H9 (cell line): ENCODE results near the gene ZNF638. TPM values are rescaled to one million over a fixed set of nuclear protein-coding genes. Genes with fewer than 3 reads are reported as not detected.

Experiments used
- DNase-seq: peaks from one replicate; pipeline ENCODE4 v3.0.0-alpha.2; 2017
- H2AFZ ChIP-seq: one replicate; pipeline ENCODE4 v1.6.1; 2013; ENCODE audit warnings: mild to moderate bottlenecking, low read length, control low read depth, moderate library complexity
- H2AK5ac ChIP-seq: 2 replicates; pipeline ENCODE4 v1.6.1; 2013; ENCODE audit warnings: low read length, control low read depth, mixed read lengths; ENCODE audit not compliant: insufficient read length
- H2BK120ac ChIP-seq: one replicate; pipeline ENCODE4 v1.6.1; 2013; ENCODE audit warnings: low read depth, mild to moderate bottlenecking, low read length, control low read depth, inconsistent platforms; ENCODE audit not compliant: poor library complexity, severe bottlenecking
- H2BK12ac ChIP-seq: 2 replicates; pipeline ENCODE4 v1.6.1; 2013; ENCODE audit warnings: low read length, control low read depth, mixed read lengths, low read depth; ENCODE audit not compliant: insufficient read length
- H2BK15ac ChIP-seq: 2 replicates; pipeline ENCODE4 v1.6.1; 2013; ENCODE audit warnings: low read depth, low read length, control low read depth
- H2BK20ac ChIP-seq: one replicate; pipeline ENCODE4 v1.6.1; 2013; ENCODE audit warnings: low read depth, mild to moderate bottlenecking, low read length, control low read depth, inconsistent platforms; ENCODE audit not compliant: poor library complexity, severe bottlenecking
- H2BK5ac ChIP-seq: 2 replicates; pipeline ENCODE4 v1.6.1; 2013; ENCODE audit warnings: low read length, control low read depth, mixed read lengths; ENCODE audit not compliant: insufficient read length
- H3K14ac ChIP-seq: 2 replicates; pipeline ENCODE4 v1.6.1; 2013; ENCODE audit warnings: low read length, control low read depth; ENCODE audit not compliant: insufficient read depth
- H3K18ac ChIP-seq: 2 replicates; pipeline ENCODE4 v1.6.1; 2013; ENCODE audit warnings: low read depth, mild to moderate bottlenecking, mixed read lengths, low read length, control low read depth; ENCODE audit not compliant: insufficient read length
- H3K23ac ChIP-seq: 2 replicates; pipeline ENCODE4 v1.6.1; 2013; ENCODE audit warnings: low read length, control low read depth, mixed read lengths, low read depth; ENCODE audit not compliant: insufficient read length
- H3K23me2 ChIP-seq: 2 replicates; pipeline ENCODE4 v1.6.1; 2013; ENCODE audit warnings: low read depth, mild to moderate bottlenecking, mixed read lengths, low read length, control low read depth; ENCODE audit not compliant: insufficient read length, poor library complexity, severe bottlenecking
- H3K27ac ChIP-seq: 2 replicates; pipeline ENCODE4 v1.5.1; 2013; ENCODE audit warnings: low read length, control low read depth, mixed read lengths, low read depth; ENCODE audit not compliant: insufficient read length
- H3K27me3 ChIP-seq: 2 replicates; pipeline ENCODE4 v1.6.1; 2013; ENCODE audit warnings: low read length, control low read depth, inconsistent platforms; ENCODE audit not compliant: insufficient read depth
- H3K4ac ChIP-seq: 2 replicates; pipeline ENCODE4 v1.6.1; 2013; ENCODE audit warnings: low read depth, mild to moderate bottlenecking, control low read depth, inconsistent platforms, low read length, moderate library complexity
- H3K4me1 ChIP-seq: 2 replicates; pipeline ENCODE4 v1.6.1; 2013; ENCODE audit warnings: low read length, control low read depth, inconsistent platforms; ENCODE audit not compliant: insufficient read depth
- H3K4me2 ChIP-seq: 2 replicates; pipeline ENCODE4 v1.6.1; 2013; ENCODE audit warnings: low read length, control low read depth, mixed read lengths; ENCODE audit not compliant: insufficient read length, insufficient read depth
- H3K56ac ChIP-seq: 2 replicates; pipeline ENCODE4 v1.6.1; 2013; ENCODE audit warnings: low read depth, mild to moderate bottlenecking, mixed read lengths, low read length, control low read depth; ENCODE audit not compliant: insufficient read length
- H3K79me1 ChIP-seq: 2 replicates; pipeline ENCODE4 v1.6.1; 2013; ENCODE audit warnings: low read depth, mild to moderate bottlenecking, moderate library complexity, low read length, control low read depth, inconsistent platforms; ENCODE audit not compliant: insufficient read depth, poor library complexity, severe bottlenecking
- H3K79me2 ChIP-seq: 2 replicates; pipeline ENCODE4 v1.6.1; 2013; ENCODE audit warnings: low read length, control low read depth, inconsistent platforms; ENCODE audit not compliant: insufficient read depth
- H3K9ac ChIP-seq: 2 replicates; pipeline ENCODE4 v1.6.1; 2013; ENCODE audit warnings: low read length, control low read depth, mixed read lengths; ENCODE audit not compliant: insufficient read length; ENCODE audit errors: extremely low read depth
- H3K9me3 ChIP-seq: one replicate; pipeline ENCODE4 v1.6.1; 2013; ENCODE audit warnings: low read depth, low read length, inconsistent platforms; ENCODE audit not compliant: control insufficient read depth
- H3T11ph ChIP-seq: one replicate; pipeline ENCODE4 v1.6.1; 2013; ENCODE audit warnings: mild to moderate bottlenecking, low read length, control low read depth, inconsistent platforms
- H4K20me1 ChIP-seq: one replicate; pipeline ENCODE4 v1.6.1; 2013; ENCODE audit not compliant: control insufficient read depth, insufficient read length, insufficient read depth
- H4K5ac ChIP-seq: 2 replicates; pipeline ENCODE4 v1.6.1; 2013; ENCODE audit warnings: low read depth, mild to moderate bottlenecking, mixed read lengths, low read length, control low read depth; ENCODE audit not compliant: insufficient read length
- H4K8ac ChIP-seq: replicated peaks from 2 replicates; pipeline ENCODE4 v1.6.1; 2013; ENCODE audit warnings: low read length, control low read depth, mixed read lengths, low read depth; ENCODE audit not compliant: insufficient read length
- H4K91ac ChIP-seq: 2 replicates; pipeline ENCODE4 v1.6.1; 2013; ENCODE audit warnings: low read depth, mild to moderate bottlenecking, moderate library complexity, mixed read lengths, low read length, control low read depth; ENCODE audit not compliant: insufficient read length
- H3K27ac Mint-ChIP-seq, 3 experiments: 2 replicates in 2 of 3; 3 replicates in 1 of 3; pipeline ENCODE4 v1.8.0; 2020 to 2021; ENCODE audit warnings: mixed read lengths in 3 of 3, mild to moderate bottlenecking in 1 of 3, moderate library complexity in 1 of 3
- H3K27me3 Mint-ChIP-seq: 2 replicates; pipeline ENCODE4 v1.8.0; 2021; ENCODE audit warnings: low read depth, mild to moderate bottlenecking, moderate library complexity, mixed read lengths
- H3K36me3 Mint-ChIP-seq, 3 experiments: 2 replicates in 2 of 3; 3 replicates in 1 of 3; pipeline ENCODE4 v1.8.0; 2020 to 2021; ENCODE audit warnings: low read depth in 3 of 3, mixed read lengths in 3 of 3; ENCODE audit not compliant: insufficient read depth in 1 of 3
- H3K4me1 Mint-ChIP-seq, 2 experiments: 2 replicates each; pipeline ENCODE4 v1.8.0; 2020; ENCODE audit warnings: mixed read lengths in 2 of 2
- H3K4me3 Mint-ChIP-seq, 2 experiments: 2 replicates in 1 of 2; 3 replicates in 1 of 2; pipeline ENCODE4 v1.8.0; 2020 to 2021; ENCODE audit warnings: mild to moderate bottlenecking in 2 of 2, mixed read lengths in 2 of 2, moderate library complexity in 1 of 2
- H3K9me3 Mint-ChIP-seq, 2 experiments: 2 replicates in 1 of 2; 3 replicates in 1 of 2; pipeline ENCODE4 v1.8.0; 2020; ENCODE audit warnings: mild to moderate bottlenecking in 2 of 2, mixed read lengths in 2 of 2, moderate library complexity in 1 of 2
- WGBS: extraction: QIAGEN DNeasy Blood & Tissue Kit; methylation state at CpG from one replicate; pipeline ENCODE4 v1.1.7; 2013; ENCODE audit warnings: missing lambda C conversion rate, low lambda C conversion rate, mixed read lengths; ENCODE audit not compliant: insufficient read length; ENCODE audit errors: extremely low coverage; 5-methylcytosine and 5-hydroxymethylcytosine counted together
- total RNA-seq: library from RNA; stranded (reverse); gene quantifications from 2 replicates; pipeline ENCODE4 v1.2.1, GENCODE V29; 2021
- TF ChIP-seq, protein P1 (sequence below): fragments of 200-600 bp; sonication (generic); conservative IDR thresholded peaks from 3 replicates; pipeline ENCODE4 v1.8.0; 2021; ENCODE audit warnings: antibody characterized with exemption, mild to moderate bottlenecking

Gene ZNF638
- total RNA-seq, 1 experiment from 2014 or later: 146 TPM

DNA sequence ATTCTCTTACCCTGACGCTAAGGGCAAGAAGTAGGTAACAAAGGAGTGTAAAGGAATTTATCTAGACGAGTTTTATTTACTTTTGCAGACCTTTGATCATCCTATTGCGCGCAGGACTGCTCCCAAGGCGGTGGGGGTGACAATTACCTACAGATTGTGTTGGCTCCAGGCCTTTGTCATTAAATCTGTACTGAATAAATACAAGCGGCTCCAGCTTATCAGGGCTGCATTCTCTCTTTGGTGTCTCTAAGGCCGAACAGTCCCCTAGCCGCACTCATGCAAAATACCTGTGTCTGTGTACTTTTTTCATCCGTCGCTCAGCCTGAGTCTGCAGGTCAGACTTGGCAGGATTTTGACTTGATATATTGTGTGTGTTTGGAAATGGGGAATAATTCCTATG is 63.9 kb downstream of the ZNF638 start:
- Histone ChIP-seq H2AFZ (no peak overlapping the region), H2AK5ac (no peak overlapping the region), H2BK20ac (no peak overlapping the region), H3K18ac (no peak overlapping the region), H3K4ac (no peak overlapping the region), H4K91ac (no peak overlapping the region), H3K79me2 (no peaks in the 10 kb centered on the region), H4K5ac (no peak overlapping the region), H2BK120ac (no peak overlapping the region), H3K23me2 (no peaks in the 10 kb centered on the region), H2BK15ac (no peak overlapping the region), H2BK5ac (no peak overlapping the region), H3K79me1 (no peaks in the 10 kb centered on the region), H4K20me1 (no peaks in the 10 kb centered on the region), H3K56ac (no peak overlapping the region), H2BK12ac (no peak overlapping the region), H3K14ac (no peak overlapping the region), H3K4me1 (no peaks in the 10 kb centered on the region), H3K27me3 (no peaks in the 10 kb centered on the region), H3T11ph (no peak overlapping the region), H3K4me2 (no peak overlapping the region), H3K23ac (no peak overlapping the region), H3K9ac (no peak overlapping the region), H4K8ac (no peak overlapping the region), H3K9me3 (no peaks in the 10 kb centered on the region), H3K27ac (no peak overlapping the region)
- H3K27me3 Mint-ChIP-seq: no peaks in the 10 kb centered on the region
- TF ChIP-seq, protein P1, sequence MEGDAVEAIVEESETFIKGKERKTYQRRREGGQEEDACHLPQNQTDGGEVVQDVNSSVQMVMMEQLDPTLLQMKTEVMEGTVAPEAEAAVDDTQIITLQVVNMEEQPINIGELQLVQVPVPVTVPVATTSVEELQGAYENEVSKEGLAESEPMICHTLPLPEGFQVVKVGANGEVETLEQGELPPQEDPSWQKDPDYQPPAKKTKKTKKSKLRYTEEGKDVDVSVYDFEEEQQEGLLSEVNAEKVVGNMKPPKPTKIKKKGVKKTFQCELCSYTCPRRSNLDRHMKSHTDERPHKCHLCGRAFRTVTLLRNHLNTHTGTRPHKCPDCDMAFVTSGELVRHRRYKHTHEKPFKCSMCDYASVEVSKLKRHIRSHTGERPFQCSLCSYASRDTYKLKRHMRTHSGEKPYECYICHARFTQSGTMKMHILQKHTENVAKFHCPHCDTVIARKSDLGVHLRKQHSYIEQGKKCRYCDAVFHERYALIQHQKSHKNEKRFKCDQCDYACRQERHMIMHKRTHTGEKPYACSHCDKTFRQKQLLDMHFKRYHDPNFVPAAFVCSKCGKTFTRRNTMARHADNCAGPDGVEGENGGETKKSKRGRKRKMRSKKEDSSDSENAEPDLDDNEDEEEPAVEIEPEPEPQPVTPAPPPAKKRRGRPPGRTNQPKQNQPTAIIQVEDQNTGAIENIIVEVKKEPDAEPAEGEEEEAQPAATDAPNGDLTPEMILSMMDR: no peak
- no peak overlapping the region for H3K4me3 Mint-ChIP-seq
- H3K27ac Mint-ChIP-seq: no peak overlapping the region; a peak in 1 of 7 replicates
- H3K4me1 Mint-ChIP-seq: no peaks in the 10 kb centered on the region
- peaks cover 20 to 68% (median 62%) of the 10 kb centered on the region in 3 experiments; a peak in 6 of 7 replicates for H3K36me3 Mint-ChIP-seq
- WGBS: no CpG with 5 or more reads among the region's 10 CpGs
- no peak for DNase-seq
- no peaks in the 10 kb centered on the region for H3K9me3 Mint-ChIP-seq
